LHCN-M2 (cell line): Measurements from ENCODE around the gene OAS2. TPM values are rescaled to one million over a fixed set of nuclear protein-coding genes. Genes with fewer than 3 reads are reported as not detected.

Source experiments
- DNase-seq: peaks from one replicate; pipeline ENCODE4 v3.0.0-alpha.2; 2012; ENCODE audit warnings: low read depth
- polyA plus RNA-seq: library from polyadenylated mRNA; unstranded; fragments of >200 nt; gene quantifications from one replicate; pipeline ENCODE4 v1.2.1, GENCODE V29; 2012; ENCODE audit warnings: missing spikeins
- total RNA-seq: library from RNA; depleted of rRNA; stranded (reverse); fragments of >200 nt; gene quantifications from 2 replicates; pipeline ENCODE4 v1.2.3, GENCODE V29; 2014; rRNA removed

Gene OAS2, protein sequence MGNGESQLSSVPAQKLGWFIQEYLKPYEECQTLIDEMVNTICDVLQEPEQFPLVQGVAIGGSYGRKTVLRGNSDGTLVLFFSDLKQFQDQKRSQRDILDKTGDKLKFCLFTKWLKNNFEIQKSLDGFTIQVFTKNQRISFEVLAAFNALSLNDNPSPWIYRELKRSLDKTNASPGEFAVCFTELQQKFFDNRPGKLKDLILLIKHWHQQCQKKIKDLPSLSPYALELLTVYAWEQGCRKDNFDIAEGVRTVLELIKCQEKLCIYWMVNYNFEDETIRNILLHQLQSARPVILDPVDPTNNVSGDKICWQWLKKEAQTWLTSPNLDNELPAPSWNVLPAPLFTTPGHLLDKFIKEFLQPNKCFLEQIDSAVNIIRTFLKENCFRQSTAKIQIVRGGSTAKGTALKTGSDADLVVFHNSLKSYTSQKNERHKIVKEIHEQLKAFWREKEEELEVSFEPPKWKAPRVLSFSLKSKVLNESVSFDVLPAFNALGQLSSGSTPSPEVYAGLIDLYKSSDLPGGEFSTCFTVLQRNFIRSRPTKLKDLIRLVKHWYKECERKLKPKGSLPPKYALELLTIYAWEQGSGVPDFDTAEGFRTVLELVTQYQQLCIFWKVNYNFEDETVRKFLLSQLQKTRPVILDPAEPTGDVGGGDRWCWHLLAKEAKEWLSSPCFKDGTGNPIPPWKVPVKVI
- 2.9 and 9.9 TPM in 2 replicates for total RNA-seq
- polyA plus RNA-seq: 0.38 TPM

- DNase-seq: peak; percentile 82
Measured at GRCh38 chr12:112978163-112979040, at the start of gene OAS2. Gene OAS2 (plus strand): TSS chr12:112978519. CDS start chr12:112978609, 90 bp downstream.

DNA sequence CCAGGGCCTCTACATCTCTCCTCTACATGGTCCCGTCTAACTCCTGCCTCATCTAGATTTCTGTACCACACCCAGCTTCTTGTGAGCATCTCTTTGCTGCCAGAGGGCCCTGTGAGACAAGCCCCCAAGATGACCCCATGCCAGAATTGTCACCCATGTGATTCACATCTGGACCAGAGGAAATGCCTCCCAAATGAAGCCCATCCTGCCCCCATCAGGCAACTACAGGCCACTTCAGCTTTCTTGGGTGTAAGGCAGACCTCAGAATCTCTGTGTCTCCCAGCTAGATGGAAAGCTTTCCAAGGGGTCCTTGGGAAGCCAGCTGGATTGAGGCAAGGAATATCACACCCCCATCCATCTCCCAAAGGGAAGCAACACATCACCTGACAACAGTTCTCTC lies 49.3 kb upstream of the OAS2 start:
- no peak for DNase-seq

DNA sequence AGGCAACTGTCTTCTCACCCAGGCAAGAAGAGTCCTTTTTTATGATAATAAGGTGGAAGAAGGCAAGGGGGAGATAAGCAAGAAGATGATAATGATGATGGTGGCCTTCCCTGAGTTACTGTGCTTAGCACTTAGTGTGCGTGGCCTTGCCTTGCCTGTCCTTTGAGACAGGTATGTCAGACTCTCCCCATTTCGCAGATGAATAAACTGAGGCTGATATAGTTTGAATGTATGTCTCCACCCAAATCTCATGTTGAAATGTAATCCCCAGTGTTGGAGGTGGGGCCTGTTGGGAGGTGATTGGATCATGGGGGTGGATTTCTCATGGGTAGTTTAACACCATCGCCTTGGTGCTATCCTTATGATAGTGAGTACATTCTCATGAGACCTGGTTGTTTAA lies 48.6 kb upstream of the OAS2 start:
- no peak for DNase-seq

DNA sequence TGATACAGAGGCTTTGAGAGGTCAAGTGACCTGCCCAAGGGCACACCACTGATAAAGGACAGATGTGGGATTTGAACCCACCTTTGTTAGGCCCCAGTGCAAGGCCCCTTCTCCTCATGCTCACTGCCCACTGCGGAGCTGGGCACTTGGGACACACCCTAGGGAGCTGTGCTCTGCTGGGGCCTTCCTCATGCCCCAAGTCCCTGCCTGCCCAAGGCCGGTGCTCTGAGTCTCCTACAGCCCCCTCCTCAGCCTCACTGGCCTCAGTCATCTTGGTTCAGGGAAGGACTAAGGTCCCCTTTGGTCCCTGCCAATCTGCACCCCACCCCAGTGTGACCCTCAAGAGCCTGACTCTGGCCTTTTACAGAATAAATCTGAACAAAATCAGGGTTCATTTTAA lies 48.0 kb upstream of the OAS2 start:
- DNase-seq: no peak

GRCh38 chr12:112932485-112933128 lies 45.7 kb upstream of the OAS2 start:
- no peak for DNase-seq

DNA sequence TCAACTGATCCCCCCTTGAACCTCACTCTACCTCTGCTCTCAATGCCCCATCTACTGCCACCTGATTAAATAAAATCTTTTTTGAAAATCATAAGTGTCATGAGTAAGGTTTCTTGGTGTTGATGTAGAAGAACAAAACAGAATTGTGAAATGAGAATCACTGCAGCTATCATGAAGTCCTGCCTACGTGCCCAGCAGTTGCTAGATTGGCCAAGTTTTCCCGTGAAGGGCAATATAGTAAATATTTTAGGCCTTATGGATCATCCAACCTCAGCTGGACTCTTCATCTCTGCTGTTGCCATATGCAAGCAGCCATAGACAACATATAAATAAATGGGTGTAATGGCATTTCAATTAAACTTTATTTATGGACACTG lies 45.2 kb upstream of the OAS2 start:
- no peak for DNase-seq

- no peak for DNase-seq
Measured at GRCh38 chr12:112936264-112936663, 42.1 kb upstream of the OAS2 start.

DNA sequence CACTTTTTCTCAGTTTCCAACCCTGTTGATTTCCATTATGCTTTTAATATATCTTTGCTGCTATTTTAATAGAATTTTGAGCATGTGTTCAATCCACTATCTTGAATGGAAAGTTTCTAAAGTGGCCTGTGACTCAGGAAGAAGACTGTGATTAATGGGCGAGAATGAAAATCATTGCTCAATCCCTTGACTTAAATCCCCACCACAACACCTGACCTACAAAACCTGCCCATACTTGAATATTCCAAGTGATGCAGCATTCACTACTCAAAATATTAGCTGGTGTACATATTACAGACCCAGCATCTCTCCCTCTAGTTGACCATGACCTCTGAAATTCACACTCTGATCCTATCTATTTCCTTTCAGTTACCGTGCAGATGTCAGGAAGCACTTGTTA lies 41.4 kb upstream of the OAS2 start:
- DNase-seq: no peak

DNA sequence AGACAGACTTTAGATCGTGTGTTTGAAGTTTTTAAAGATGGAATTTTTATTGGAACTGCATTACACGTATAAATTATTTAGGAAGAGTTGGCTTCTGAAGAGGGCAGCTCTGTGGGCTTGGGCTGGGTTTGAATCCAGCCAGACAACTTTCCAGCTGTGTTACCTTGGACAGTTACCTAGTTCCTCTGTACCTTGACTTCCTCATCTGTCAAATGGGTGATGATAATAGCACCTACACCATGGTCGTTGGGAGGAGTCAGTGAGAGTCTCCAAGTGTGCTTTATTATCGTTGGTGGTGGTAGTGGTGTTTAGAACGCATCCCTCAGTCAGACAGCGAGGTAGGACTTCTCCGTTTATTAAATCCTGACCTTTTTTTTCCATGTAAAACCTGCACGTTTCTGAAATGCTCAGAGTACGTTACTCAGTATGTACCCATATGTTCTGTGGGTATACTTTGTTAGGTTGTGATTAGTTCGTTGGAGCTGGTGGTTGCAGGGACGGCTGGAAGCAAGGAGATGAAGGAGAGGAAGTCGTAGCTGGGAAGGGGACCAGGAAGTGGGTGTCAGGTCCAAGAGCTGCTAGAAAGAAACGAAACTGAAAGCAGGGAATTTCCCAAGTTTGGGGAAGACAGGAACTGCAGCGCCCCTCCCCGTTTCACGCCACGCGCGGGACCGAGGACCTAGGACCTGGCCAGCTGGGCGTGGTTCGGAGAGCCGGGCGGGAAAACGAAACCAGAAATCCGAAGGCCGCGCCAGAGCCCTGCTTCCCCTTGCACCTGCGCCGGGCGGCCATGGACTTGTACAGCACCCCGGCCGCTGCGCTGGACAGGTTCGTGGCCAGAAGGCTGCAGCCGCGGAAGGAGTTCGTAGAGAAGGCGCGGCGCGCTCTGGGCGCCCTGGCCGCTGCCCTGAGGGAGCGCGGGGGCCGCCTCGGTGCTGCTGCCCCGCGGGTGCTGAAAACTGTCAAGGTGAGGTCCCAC lies 40.3 kb upstream of the OAS2 start, which contains the start of gene OAS3:
OAS3 (plus strand) TSS at position 734 of the 979 bp plus-strand sequence; CDS start at position 791, 57 bp downstream.
- peak; percentile 71 for DNase-seq

DNA sequence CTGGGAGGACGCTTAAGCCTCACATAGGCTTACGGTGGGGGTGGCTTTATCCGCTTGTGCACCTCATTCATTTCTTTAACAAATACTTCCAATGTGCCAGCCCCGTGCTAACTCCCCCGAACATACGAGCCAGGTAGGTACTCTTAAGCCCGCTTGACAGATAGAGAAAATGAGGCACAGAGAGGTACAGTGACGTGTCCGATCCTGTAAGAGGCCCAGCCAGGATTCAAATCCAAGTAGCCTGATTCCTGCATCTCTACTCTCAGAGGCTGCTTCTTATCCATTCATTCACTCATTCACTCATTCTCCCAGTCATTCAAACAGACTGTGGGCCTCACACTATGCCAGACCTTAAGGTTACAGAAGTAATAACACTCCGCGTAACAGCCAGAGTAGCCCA lies 39.6 kb upstream of the OAS2 start:
- DNase-seq: no peak

DNA sequence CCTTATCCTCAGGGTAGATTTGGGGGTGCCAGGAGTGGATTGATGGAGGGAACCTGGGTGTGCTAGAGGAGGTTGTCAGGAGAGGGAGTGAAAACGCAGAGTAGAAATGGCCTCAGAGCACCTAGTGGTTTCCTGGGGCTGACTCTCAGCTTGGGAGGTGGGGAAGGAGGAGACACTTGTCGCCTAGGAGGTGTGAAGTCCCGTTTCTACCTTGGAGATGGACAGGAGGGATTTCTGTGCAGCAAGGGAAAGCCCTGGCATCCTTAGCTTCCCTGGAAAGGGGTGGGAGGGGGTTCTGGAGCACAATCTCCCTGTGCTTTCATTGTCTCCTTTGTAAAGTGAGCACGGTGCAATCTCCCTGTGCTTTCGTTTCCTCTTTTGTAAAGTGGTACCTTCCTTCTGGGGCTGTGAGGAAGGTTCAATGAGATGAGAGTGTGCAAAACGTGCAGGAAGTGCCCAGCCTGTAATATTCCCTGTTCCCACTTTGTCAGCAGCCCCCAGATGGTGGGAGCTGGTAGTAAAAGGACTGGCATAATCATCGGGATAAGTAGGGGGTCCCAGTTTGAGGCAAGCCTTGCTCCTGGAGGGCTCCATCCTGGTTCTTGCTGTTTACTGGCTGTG lies 38.4 kb upstream of the OAS2 start:
- no peak for DNase-seq

GRCh38 chr12:112941528-112942335 lies 36.6 kb upstream of the OAS2 start:
- no peak for DNase-seq

GRCh38 chr12:112942572-112942971 lies 35.7 kb upstream of the OAS2 start:
- no peak for DNase-seq

DNA sequence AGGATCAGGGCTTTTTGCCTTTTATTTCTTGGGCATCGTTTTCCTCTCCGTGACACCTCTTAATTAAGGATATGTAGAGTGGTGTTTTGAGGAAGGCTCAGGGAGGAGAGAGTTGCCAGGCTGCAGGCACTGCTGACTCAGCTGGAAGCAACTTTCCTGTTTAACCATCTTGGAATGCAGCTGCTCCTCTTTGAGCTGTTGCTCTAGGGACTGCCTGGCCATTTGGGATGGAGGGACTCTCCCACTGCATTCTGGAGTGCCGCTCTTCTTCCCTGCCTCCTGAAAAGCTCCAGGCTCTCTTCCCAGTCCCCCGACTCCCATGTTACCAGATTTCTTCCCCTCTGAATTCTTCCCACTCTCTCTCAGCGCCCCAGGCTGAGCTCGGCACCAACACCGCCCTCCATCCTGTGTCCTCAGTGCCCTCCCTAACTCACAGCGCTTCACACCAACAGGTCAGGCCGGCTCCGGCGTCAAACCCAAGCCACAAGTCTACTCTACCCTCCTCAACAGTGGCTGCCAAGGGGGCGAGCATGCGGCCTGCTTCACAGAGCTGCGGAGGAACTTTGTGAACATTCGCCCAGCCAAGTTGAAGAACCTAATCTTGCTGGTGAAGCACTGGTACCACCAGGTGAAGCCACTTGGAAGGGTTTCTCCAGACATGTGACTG lies 34.2 kb upstream of the OAS2 start:
- DNase-seq: no peak

GRCh38 chr12:112945515-112945914 lies 32.8 kb upstream of the OAS2 start:
- DNase-seq: no peak

DNA sequence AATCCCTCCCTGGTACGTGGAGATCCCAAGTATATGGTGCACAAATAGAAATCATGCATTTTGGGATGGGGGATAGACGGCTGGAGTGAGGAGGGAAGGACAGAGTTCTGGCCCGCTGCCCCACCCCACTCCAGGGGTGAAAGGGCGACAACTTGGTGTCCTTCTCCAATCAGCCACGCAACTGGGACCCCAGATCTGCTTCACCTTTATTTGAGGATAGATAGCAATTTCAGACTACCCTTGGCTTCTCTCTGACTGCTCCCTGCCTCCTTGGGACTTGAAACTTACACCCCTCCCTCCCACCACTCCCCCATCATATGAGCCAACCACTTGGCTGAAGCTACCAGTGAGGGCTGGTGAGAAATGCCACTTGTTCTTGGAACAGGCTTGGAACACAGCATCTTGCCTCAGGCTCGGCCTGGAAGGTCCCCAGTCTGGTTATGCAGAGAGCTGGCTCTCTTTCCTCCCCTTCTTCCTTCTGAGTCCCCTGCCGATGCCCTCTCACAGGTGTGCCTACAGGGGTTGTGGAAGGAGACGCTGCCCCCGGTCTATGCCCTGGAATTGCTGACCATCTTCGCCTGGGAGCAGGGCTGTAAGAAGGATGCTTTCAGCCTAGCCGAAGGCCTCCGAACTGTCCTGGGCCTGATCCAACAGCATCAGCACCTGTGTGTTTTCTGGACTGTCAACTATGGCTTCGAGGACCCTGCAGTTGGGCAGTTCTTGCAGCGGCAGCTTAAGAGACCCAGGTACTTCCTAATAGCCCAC lies 31.9 kb upstream of the OAS2 start:
- DNase-seq: no peak

DNA sequence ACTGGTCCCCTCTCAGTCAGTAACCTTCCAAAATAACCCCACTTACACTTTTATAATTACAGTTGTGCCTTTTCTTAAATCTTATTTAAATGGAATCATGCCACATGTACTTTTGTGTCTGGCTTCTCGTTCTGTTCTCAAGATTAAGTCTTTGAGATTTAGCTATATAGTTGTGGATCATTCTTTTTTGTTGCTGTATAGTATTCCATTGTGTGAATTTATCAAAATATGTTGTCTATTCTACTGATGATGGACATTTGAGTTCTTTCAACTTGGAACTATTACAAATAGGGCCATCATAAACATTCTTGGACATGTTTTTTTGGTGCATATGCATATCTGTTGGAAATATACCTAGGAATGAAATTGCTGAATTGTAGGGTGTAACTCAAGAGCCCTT lies 31.0 kb upstream of the OAS2 start:
- no peak for DNase-seq

DNA sequence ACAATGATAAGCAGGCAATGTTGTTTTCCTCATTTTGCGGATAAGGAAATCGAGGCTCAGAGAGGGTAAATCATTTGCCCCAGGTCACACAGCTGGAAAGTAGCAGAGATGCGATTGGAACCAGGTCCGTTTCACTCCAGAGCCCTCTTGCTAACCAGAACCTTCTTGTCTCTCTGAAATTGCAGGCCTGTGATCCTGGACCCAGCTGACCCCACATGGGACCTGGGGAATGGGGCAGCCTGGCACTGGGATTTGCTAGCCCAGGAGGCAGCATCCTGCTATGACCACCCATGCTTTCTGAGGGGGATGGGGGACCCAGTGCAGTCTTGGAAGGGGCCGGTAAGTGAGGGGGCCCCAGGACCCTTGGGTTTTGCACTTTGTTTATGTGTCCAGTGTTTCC lies 30.6 kb upstream of the OAS2 start:
- DNase-seq: no peak
